ENCODE results near the gene RNF217.

DNA sequence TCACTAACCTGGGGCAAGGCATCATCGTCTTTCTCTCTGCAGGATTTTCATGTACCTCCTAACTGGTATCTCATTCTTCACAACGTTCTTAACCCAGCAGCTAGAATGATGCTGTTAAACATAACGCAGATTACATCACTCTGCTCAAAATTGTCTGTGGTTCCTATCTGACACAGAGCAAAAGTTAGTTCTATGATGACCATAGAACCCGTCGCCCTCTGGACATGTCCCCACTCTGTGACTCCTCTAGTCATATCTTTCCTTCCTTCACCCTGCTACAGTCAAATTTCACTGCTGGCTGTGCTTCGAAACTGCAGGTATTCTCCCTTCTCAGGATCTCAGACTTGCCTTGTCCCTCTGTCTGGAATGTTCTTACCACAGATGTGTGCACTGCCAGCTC lies 103.9 kb downstream of the RNF217 start:
- TF ChIP-seq POLR2AphosphoS5 (IDR thresholded peaks at IDR 0.05) (no peak), POLR2A (IDR thresholded peaks at IDR 0.05) (no peak)
- TF ChIP-seq, protein P1, sequence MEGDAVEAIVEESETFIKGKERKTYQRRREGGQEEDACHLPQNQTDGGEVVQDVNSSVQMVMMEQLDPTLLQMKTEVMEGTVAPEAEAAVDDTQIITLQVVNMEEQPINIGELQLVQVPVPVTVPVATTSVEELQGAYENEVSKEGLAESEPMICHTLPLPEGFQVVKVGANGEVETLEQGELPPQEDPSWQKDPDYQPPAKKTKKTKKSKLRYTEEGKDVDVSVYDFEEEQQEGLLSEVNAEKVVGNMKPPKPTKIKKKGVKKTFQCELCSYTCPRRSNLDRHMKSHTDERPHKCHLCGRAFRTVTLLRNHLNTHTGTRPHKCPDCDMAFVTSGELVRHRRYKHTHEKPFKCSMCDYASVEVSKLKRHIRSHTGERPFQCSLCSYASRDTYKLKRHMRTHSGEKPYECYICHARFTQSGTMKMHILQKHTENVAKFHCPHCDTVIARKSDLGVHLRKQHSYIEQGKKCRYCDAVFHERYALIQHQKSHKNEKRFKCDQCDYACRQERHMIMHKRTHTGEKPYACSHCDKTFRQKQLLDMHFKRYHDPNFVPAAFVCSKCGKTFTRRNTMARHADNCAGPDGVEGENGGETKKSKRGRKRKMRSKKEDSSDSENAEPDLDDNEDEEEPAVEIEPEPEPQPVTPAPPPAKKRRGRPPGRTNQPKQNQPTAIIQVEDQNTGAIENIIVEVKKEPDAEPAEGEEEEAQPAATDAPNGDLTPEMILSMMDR (IDR thresholded peaks at IDR 0.05), result no peak
